ENCODE results near the gene PFKFB4. TPM values are rescaled to one million over a fixed set of nuclear protein-coding genes. Genes with fewer than 3 reads are reported as not detected.

Gene PFKFB4
- total and polyA plus RNA-seq, 12 donors: 0.40 to 7.7 (median 1.2) TPM

GRCh38 chr3:48478626-48479555 lies 77.7 kb downstream of the PFKFB4 start:
- Histone ChIP-seq H3K27me3 (no peaks in the 10 kb centered on the region), H3K4me3 (peak overlapping the region in 1 of 10 donors; percentile 14), H3K36me3 (peaks cover 0 to 46% (median 0%) of the 10 kb centered on the region in 9 donors), H3K27ac (peak overlapping the region in 8 of 10 donors; percentile 50 to 85 (median 76)), H3K4me1 (peaks cover 0 to 26% (median 13%) of the 10 kb centered on the region in 9 donors), H3K9me3 (no peaks in the 10 kb centered on the region)
- 77 to 86% methylated on average over 19 of the region's 19 CpGs for WGBS, 2 donors
- intact Hi-C loops (cut with DNase I): no loop called here
- ATAC-seq (peak in 3 of 8 donors; percentile 11 to 30 (median 22)), DNase-seq (no peak)
- no peak for TF ChIP-seq CTCF (IDR thresholded peaks at IDR 0.05)

DNA sequence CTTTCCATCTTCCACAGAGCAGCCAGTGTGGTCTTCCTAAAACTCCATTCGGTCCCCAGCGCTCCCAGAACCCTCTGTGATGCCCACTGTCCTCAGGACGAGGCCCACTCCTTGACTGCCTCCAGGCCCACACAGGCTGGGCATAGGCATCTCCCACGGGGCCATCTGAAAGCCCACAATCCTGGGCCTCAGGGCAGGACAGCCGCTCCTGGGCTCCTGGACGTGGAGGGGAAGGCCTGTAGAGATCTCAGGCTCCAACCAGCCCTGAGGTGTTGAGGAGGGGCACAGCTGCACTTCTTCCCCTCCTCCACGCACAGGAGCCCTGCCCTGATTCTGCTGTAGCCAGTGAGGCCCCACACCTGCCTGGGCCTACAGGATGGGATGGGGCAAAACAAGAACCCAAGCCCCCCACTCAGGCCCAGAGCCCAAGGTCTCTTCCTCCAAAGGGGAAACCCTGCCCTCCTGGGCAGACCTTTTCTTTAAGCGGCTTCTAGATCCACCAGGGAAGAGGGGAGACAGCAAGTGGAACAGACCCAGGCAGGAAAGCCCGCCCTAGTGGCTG lies 78.6 kb downstream of the PFKFB4 start:
- WGBS, 2 donors: 71 to 74% methylated on average over 9 of the region's 9 CpGs
- Histone ChIP-seq H3K4me3 (peak overlapping the region in 1 of 10 donors; percentile 14), H3K9me3 (no peaks in the 10 kb centered on the region), H3K27ac (peak overlapping the region; percentile 22 to 85 (median 73)), H3K4me1 (peaks cover 2 to 35% (median 22%) of the 10 kb centered on the region in 9 donors), H3K27me3 (no peaks in the 10 kb centered on the region), H3K36me3 (peaks cover 0 to 46% (median 0%) of the 10 kb centered on the region in 9 donors)
- intact Hi-C loops (cut with DNase I): no loop called here
- ATAC-seq: peak in 4 of 8 donors; percentile 2 to 5 (median 4)
- no peak for TF ChIP-seq CTCF (IDR thresholded peaks at IDR 0.05)
- DNase-seq: no peak

DNA sequence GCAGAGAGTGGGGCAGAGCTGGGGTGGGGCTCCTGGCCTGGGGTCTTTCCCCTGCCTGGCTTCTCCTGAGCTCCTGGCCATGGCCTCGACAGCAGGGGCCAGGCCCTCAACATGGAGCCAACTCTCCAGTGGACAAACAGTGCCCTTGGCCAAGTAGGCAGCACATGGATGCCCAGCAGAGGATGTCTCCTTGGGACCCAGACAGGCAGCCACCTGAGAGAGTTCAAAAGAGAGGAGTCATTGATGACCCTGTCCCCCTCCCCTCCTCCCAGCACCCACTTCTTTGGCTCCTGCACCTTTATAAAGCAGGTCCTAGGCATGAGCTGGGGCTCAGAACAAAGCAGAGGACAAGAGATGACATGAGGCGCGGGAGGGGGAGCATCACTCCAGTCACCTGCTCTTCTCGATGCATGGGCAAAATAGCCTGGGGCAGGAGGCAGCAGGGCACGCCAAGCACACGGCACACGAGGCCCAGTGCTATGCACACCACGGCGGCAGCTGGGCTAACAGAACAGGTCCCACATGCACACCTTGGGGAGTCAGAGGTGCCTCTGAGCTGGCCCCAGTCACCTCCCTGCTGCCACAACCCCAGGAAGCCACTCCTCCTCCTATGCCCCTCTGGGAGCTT lies 80.1 kb downstream of the PFKFB4 start:
- H3K27ac ChIP-seq: peak overlapping the region in 7 of 10 donors; percentile 9 to 85 (median 75)
- H3K4me3 ChIP-seq: no peak overlapping the region
- 91 to 93% methylated on average over 8 to 9 of the region's 9 CpGs for WGBS, 2 donors
- ATAC-seq: no peak
- peaks cover 0 to 40% (median 0%) of the 10 kb centered on the region in 9 donors for H3K36me3 ChIP-seq
- no peak for TF ChIP-seq CTCF (IDR thresholded peaks at IDR 0.05)
- H3K9me3 ChIP-seq: no peaks in the 10 kb centered on the region
- intact Hi-C loops (cut with DNase I): no loop called here
- no peaks in the 10 kb centered on the region for H3K27me3 ChIP-seq
- DNase-seq: no peak
- peaks cover 7 to 45% (median 28%) of the 10 kb centered on the region in 9 donors for H3K4me1 ChIP-seq

DNA sequence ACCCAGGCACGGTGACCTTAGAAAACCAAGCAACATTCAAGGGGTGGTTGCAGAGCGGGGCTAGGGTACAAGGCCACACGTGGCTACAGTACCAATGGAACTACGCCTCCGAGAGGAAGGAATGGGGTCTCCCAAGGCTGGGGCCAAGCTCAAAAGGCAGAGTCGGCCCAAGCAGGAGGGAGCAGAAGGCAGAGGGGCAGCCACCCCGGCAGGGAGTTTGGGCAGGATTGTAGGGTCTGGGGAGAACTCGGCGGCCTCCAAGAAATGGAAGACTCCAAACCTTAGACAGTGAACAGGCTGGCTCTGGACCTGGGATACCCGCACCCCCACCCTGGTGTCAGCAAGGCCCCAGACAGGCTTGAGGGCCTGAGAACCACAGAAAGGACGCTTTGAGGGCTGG lies 81.4 kb downstream of the PFKFB4 start:
- no peak for ATAC-seq

More for the DNA sequence above, 81.4 kb downstream of the PFKFB4 start:
- 86 to 87% methylated on average over 11 of the region's 11 CpGs for WGBS, 2 donors
- peaks cover 0 to 46% (median 0%) of the 10 kb centered on the region in 9 donors for H3K36me3 ChIP-seq
- H3K4me3 ChIP-seq: no peak overlapping the region
- H3K9me3 ChIP-seq: no peaks in the 10 kb centered on the region
- peaks cover 9 to 58% (median 42%) of the 10 kb centered on the region in 9 donors for H3K4me1 ChIP-seq
- no peaks in the 10 kb centered on the region for H3K27me3 ChIP-seq
- intact Hi-C loops (cut with DNase I): no loop called here
- H3K27ac ChIP-seq: peak overlapping the region in 2 of 10 donors; percentile 2 to 31
- DNase-seq: no peak
- no peak for TF ChIP-seq CTCF (IDR thresholded peaks at IDR 0.05)

Data from heart right ventricle (tissue), 16 donors.